Measurements from ENCODE around the gene ELOVL2.
"Not testable (repeated sequence)": the region's sequence is repeated elsewhere in the genome, so short reads cannot be mapped to it uniquely, and the experiment has no call there.

Gene ELOVL2

DNA sequence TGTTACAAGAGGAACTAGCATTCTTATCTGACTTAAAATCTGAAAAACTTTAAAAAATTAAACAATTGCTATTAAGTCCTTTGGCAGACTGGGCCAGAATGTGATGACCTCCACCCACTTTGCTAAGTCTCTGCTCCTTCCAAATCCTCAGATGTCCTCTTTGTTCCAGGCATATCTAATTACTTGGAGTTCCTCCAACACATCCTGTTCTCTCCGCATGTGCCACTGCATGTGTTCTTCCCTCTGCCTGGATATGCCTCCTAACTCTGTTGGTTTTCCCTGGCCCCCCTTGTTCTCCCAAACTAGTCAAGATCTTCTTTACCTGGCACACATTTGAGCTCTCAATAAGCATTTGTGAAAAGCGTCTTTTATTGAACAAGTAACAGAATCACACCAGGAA is 23.1 kb downstream of the ELOVL2 start:
- no peak for DNase-seq

DNA sequence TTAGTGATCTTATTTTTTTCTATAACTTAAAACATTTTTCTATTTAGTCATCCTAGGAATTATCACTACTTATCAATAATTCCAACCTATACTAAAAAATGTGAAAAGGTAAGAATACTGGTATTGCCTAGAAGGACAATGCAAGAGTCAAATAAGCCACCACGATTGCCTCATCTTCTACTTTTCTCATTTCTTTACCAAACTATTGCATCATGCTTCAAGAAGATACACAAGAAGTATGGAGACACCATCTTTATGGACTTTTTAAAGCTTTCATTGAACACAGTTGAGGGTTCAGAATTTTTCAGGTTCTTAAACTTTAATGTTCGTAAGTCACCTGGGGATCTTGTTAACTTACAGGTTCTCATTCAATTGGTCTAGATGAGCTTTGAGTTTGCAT is 25.9 kb downstream of the ELOVL2 start:
- DNase-seq = no peak

DNA sequence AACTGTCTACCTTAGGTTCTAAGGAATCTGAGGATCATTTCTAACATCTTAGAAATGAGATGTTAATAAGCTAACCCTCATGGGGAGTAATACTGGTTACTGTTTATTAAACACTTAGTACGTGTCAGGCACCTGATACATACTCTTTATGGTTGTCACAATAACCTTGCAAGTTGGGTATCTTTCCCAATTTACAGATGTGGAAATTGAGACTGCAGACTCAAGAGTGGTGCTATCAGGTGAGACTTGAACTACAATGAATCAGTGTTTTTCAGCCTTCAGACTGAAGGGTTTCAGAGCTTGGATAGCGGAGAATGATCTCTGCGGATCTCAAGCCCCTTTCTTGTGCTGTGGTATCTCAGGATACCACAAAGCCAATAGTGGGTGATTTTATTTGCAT is 27.0 kb downstream of the ELOVL2 start:
- DNase-seq = no peak

DNA sequence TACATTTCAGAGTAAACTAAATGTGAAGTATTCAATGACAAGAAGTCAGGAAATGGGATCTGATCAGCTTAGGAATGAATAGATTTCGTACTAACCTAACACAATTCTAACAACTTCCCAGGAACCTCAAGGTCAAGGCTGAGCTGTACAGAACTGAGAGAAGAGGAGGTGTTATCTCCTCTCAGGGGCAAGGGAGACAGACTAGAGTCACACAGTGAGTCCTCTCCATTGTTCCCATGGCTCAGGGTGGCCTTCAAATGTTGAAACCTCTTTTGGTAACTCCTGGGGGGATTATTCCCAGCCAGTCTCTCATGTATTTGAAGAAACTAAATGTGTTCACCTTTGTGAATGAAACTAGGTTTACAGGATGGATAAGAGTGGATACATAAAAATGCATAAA is 27.7 kb downstream of the ELOVL2 start:
- no peak for DNase-seq

DNA sequence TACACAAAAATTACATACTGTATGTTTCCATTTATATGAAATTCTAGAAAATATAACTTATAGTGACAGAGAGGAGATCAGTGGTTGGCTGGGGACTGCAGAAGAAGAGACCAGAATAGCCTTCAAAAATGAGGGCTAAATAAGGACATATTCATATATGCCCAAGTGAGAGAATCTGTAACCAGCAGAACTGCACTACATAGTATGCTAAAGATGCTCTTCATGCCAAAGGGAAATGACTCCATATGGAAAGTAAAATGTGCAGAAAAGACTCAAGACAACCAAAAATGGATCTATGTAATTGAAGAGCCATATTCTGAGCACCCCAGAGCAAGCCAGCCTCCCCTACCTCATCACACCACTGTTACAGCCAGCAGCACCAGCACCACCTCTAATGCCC is 29.0 kb downstream of the ELOVL2 start:
- no peak for DNase-seq

DNA sequence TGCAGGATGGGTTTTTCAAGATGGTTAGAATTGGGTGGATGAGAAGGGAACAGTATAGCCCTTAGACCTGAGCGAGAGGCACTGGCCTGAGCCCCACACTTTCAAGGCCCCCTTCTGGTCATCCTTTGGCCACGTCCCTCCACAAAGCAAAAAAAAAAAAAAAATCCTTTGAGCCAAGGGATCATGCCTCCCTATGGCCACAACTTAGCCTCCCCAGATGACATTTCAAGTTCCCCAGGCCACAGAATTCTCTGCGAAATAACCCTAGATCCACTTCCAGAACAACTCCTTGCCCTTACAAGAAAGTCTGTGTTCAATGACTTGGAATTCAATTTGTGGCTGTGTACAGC is 30.4 kb downstream of the ELOVL2 start:
- no peak for DNase-seq

DNA sequence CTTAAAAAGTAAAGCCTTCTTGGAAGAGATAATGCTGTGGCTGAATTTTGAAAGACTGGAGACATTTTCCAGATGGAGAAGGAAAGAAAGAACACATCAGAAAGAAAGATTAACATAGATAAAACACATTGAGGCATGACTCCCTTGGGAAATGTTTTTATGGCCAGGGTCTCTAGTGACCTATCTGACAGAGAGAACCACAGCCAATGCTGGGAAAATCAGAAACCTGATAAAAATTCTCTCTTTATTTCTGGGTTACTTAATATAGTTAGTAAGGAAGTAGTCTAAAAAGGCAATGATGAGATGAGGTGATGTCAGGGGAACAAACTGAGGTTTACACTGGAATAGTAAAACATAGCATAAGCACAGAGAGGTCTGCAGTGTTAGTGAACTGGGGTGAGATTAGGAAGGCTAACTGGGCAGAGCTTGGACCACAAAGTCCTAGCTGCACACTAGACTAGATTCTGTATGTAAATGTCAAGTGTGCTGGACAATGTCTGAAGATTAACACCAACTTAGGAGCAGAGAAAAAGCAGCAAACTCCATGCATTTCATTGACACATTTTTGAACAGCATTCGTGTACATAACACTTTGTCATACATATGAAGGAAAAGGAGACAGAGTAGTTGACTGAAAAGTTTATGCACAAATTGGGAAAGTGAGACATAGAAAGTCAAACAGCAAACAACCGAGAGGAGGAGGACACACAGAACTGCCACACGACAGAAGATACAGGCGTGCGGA is 31.0 kb downstream of the ELOVL2 start:
- no peak for DNase-seq

DNA sequence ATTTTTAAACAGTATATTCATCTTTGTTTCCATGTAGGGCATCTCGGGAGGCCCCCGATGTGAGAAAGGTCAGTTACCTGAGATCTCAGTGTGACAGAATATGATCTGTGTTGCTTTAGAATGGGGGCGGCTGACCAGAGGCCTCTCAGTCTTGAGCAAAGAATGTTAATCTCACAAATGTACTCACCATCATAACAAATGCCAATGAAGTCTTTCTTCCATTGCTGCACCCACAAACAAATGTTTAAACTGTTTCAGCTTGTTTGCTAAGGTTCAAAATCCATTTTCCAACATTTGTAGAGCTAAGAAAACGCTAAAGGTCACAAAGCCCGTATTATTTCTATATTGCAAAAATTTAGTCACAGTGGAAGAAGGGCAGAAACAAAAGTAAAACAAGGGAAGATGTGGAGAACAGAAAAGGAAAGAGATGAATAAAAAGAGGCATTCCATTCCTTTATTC is 31.8 kb downstream of the ELOVL2 start:
- no peak for DNase-seq

DNA sequence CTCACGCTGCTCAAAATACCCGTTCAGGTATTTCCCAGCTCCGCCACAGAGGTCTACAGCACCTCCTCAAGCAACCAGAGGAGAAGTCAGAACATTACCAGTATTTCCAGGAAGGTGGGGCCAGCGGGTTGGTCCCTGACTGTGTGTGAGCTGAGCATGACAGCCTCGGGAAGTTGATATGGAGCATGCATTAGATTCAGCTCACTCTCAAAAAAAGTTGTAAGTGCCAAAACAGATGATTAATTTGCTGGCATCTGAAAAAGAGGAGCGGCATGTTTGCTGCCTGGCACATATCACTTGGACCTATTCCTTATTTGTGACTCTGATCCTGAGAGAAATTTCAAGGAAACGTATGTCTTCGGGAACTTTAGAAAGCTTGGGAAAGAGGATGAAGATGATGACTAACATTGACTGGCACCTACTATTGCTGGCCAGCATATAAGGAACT is 32.3 kb downstream of the ELOVL2 start:
- DNase-seq = no peak

DNA sequence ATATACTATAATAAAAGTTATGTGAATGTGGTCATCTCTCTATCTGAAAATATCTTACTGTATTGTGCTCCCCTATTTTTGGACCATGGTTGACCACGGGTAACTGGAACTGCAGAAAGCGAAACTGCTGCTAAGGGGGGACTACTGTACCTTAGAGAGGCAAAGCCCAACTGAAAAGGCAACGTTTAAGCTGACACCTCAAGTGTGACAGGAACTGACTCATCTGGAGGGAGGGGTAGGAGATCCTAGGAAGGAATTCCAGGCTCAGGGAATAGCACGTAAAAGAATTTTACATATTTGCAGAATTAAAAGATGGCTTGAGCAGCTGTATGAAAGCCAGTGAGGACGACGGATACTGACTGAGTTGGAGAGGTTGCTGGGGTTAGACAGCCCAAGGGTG is 34.8 kb downstream of the ELOVL2 start:
- DNase-seq = no peak

DNA sequence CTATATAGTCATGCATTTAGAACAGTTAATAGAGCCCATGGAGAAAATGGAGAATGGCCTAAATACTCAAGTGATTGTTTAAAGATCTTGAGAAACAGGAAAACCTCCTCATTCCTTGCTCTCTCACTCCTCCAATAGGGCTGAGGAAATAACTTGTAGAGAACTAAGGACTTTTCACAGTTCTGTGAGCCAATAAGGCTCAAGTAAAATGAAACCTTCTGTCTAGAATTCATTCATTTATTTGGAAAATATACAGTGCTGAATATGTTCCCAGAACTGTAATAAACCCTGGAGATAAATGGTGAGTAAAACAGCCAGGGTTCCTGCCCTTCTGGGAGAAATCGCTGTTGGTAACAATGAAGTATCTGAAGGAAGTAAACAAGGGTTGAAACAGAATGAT is 35.3 kb downstream of the ELOVL2 start:
- no peak for DNase-seq

DNA sequence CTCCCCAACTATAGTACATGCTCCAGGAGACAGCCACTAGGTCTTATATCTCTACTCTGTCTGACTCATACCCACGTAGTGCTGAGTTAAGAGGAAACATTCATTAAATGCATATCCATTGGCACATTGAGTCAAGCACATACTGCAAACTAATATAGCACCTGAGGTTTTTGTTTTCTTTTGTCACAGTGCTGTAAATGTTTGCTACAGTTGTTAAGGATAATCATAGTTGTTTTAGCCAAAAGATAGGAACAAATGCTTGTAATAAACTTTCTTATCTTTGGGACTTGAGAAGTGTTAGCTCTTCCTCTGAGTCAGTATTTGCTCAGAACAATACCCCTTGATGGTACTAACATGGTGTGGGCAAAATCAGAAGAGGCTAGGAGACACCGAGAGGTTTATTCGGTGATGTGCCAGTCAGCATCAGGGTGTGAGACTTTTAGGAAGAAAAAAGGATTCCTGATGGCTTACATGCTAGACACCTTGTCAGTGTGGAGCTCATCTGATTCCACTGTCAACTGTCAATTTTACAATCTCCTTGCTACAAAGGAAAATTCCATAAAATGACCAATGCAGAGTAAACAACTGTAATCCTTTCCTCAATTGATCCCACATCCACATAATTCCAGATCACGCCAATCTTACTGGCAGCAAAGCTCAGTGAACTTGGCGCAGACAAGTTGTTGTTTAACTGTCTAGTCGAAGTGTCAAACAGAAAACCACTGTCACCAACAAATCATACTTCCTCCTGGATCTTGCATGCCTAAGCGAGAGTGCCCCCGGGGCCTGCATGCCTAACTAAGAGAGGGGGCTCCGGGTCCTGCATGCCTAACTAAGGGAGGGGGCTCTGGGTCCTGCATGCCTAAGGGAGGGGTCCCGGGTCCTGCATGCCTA is 36.1 kb downstream of the ELOVL2 start:
- DNase-seq = no peak

DNA sequence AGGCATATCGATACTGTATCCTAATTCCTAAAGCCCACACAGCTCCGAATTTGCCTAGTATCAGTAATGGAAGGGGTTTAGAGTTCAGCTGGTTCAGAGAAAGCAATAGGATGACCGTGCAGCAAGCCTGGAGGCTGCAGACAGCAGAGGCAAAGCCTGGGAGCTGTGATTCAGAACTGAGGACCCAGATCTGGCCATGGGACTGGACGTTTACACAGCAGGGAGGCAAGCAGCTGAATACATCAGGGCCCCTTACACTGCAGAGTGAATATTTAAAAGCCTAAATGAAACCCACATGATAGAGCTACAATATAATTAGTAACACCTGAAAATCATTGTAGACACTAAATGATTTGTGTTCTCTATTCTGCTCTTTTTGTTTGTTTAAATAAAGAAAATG is 38.0 kb downstream of the ELOVL2 start:
- no peak for DNase-seq

DNA sequence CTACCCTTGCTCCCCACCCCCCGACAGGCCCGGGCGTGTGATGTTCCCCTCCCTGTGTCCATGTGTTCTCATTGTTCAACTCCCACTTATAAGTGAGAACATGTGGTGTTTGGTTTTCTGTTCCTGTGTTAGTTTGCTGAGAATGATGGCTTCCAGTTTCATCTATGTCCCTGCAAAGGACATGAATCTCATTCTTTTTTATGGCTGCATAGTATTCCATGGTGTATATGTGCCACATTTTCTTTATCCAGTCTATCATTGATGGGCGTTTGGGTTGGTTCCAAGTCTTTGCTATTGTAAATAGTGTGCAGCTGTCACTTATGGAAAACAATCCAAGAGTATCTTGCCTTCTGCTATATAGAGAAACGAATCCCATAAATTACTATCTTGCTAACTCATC is 40.8 kb downstream of the ELOVL2 start:
- not testable (repeated sequence) for DNase-seq

DNA sequence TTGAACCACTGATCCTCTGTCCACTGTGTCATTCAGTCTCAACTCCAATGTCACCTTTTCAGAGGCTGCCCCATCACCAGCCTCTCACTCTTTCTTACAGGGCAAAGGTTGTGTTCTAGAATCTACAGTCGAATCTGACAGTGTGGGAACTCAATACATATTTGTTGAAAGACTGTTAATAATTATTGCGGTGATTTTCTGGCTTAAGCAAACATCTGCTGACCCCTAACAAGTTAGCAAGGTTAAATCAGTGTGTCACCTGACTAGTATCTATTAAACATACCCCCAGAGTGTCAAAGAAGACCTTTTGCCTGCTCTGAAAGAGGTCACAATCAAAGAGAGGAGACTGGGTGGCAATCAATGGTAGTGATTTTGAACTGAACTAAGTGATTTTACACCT is 41.9 kb downstream of the ELOVL2 start:
- no peak for DNase-seq

DNA sequence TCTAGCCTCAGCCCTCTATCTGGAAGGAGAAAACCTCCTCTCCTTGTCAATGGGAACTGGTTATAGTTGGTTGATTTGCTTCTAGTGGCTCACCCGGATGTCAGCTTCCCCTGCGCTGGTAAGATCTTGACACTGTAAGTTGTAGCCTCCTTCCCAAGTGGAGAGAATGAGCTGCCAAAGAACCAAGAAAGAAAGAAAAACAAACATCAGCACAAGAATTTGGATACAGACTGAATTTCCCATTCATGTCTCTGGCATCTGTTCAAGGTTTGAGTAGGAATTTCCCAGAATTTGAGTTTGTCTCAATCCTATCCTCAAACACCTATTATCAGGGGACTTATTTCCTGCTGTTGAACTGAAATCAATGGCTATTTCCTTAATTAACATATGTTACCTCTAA is 44.1 kb downstream of the ELOVL2 start:
- DNase-seq = no peak

DNA sequence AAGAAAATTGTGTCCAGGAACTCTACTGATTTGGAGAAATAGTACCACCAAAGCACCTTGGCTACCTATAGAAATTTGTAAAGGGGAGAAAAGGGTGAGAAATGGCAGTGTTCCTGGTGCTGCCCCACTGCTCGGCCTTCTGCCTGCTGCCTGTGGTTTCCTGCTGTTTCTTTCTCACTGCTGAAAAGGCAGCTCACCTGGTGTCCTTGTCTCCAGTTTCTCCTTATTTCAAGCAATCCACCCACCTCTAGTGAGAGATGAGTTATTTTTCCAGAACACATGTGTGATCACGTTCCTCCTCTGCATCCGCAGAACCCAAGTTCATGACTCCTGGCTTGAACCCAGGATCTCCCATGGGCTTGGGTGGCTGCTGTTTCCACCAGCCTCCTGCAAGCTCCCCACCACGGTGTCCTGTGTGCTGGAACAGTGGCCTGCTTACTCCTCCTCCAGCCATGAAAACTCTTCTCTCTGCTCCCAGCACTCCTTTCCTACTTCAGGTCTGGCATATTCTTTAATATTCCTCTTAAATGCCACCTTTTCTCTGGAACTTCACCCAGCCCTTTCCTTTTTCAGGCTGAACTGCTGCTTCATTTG is 48.9 kb downstream of the ELOVL2 start:
- no peak for DNase-seq

DNA sequence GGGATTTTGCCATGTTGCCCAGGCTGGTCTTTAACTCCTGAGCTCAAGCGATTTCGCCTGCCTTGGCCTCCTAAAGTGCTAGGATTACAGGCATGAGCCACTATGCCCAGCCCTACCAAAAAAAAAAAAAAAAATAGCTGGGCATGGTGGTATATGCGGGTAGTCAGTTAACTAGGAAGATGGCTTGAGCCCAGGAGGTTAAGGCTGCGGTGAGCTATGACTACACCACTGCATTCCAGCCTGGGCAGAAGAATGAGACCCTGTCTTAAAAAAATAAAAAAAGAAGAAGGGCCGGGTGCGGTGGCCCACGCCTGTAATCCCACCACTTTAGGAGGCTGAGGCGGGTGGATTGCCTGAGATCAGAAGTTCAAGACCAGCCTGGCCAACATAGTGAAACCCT is 50.2 kb downstream of the ELOVL2 start:
- no peak for DNase-seq

DNA sequence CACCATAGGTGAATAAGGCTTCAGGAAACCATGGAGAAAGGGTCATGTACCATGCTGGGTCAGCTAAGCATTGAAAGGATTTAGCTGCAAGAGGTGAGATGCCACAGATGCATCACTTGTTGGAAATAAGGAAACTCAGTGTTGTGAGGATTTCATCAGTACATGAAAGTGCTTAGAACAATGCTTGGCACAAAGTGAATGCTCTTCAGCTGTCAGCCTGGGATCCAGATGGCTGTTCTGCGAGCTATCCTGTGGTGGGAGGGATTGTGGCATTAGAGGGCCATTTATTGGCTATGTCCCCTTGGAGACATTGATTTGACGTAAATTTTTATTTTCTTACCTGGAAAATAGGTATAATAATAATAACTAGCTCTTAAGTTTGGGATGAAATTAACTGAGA is 53.0 kb downstream of the ELOVL2 start:
- DNase-seq = no peak

DNA sequence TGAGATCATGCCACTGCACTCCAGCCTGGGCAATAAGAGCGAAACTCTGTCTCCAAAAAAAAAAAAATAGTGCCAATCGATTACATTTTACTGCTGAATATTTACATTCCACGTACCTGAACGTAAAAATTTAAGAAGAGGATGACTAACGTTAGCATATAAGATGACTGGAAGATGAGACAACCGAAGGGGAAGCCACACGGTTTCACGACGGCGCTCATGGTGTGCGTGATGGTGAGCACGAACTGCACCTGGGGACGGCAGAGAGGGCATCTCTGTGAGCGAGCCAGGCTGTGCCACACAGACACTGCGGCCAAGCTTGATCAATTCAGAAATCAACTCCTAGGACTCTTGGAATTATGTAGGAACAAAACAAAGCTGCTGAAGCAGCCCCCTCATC is 54.5 kb downstream of the ELOVL2 start:
- no peak for DNase-seq

DNA sequence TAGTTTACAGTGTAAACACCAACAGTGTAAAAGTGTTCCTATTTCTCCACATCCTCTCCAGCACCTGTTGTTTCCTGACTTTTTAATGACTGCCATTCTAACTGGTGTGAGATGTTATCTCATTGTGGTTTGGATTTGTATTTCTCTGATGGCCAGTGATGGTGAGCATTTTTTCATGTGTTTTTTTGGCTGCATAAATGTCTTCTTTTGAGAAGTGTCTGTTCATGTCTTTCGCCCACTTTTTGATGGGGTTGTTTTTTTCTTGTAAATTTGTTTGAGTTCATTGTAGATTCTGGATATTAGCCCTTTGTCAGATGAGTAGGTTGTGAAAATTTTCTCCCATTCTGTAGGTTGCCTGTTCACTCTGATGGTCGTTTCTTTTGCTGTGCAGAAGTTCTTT is 59.1 kb downstream of the ELOVL2 start:
- not testable (repeated sequence) for DNase-seq

DNA sequence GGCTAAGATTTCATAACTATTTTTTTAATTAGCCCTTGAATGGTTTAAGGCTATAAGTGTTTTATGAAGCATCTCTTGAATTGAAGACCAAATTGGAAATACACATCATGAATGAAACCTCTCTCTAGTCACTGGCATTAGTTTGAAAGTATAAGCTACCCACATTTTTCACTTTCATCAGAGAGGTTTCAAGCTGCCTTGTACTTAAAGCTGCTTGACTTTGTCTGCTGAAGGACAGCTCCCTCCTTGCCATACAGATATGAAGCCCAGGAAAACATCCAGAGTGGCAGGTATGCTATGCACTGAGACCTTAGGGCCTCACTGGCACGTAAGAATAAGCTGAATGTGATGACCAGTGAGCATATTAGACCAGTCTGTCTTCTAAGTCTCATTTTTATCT is 62.7 kb downstream of the ELOVL2 start:
- no peak for DNase-seq

DNA sequence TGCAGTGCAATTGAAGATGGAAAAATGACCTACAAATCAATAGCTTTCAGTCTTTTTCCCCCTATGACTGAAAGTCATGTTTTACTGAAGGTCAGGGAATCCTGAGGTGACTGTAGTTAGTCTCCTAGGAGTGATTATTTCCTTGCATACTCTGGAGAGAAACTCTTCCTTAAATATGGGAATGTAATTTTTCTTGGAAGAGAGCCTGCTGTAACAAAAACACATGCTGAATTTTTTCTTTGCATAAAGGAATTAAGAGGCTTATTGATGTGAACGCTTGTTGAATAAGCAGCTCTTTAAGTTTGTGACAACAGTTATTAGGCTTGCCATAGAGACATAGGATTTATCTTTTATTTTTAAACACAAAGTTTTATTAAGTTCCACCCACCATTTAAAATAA is 64.5 kb downstream of the ELOVL2 start:
- no peak for DNase-seq
